DMS 273 treated with DMSO at 0.1 percent for 48 hours (cell line): Measurements from ENCODE around the gene LIME1.

Experiments used
- DNase-seq: peaks from one replicate; lab custom pipeline; 2025; lab: John Stamatoyannopoulos, UW

Gene LIME1

GRCh38 chr20:63735859-63736718 is at the start of gene LIME1:
LIME1 (plus strand) TSS chr20:63736664; CDS start chr20:63737550, 886 bp downstream.
- no peak for DNase-seq

- DNase-seq: no peak
These were observed 48.9 kb upstream of the LIME1 start for GRCh38 chr20:63687419-63688178.

GRCh38 chr20:63688228-63689045 is 48.0 kb upstream of the LIME1 start:
- no peak for DNase-seq

GRCh38 chr20:63689046-63690002 is 47.1 kb upstream of the LIME1 start:
- no peak for DNase-seq

- no peak for DNase-seq
These were observed 46.2 kb upstream of the LIME1 start for GRCh38 chr20:63690003-63690897.

GRCh38 chr20:63690898-63691710 is 45.4 kb upstream of the LIME1 start:
- no peak for DNase-seq

- DNase-seq: no peak
These were observed 44.6 kb upstream of the LIME1 start for GRCh38 chr20:63691711-63692435.

- DNase-seq: no peak
These were observed 43.9 kb upstream of the LIME1 start for GRCh38 chr20:63692436-63693082.

- no peak for DNase-seq
These were observed 43.3 kb upstream of the LIME1 start for GRCh38 chr20:63693083-63693732.

- no peak for DNase-seq
These were observed 42.5 kb upstream of the LIME1 start for GRCh38 chr20:63693733-63694583.

- DNase-seq: no peak
These were observed 41.7 kb upstream of the LIME1 start for GRCh38 chr20:63694584-63695423.

- no peak for DNase-seq
These were observed 40.8 kb upstream of the LIME1 start for GRCh38 chr20:63695424-63696305.

GRCh38 chr20:63696306-63696627 is 40.2 kb upstream of the LIME1 start:
- no peak for DNase-seq

GRCh38 chr20:63696628-63697356 is 39.7 kb upstream of the LIME1 start, which contains the start of gene TNFRSF6B:
TNFRSF6B (plus strand) TSS chr20:63696652; CDS start chr20:63696768, 116 bp downstream.
- DNase-seq: no peak
